H1 (cell line): ENCODE results near the gene YAP1. TPM values are rescaled to one million over a fixed set of nuclear protein-coding genes. Genes with fewer than 3 reads are reported as not detected.

Experiments
- CTCF ChIA-PET: fragments of 300-600 bp; sonication (Branson Sonifier 250); formaldehyde crosslinking; loops from one replicate; lab custom pipeline; 2021; ENCODE audit not compliant: partially characterized antibody; lab: Charles Lee
- POLR2A ChIA-PET: fragments of 300-600 bp; sonication (Branson Sonifier 250); formaldehyde crosslinking; loops from one replicate; lab custom pipeline; 2021; ENCODE audit warnings: inconsistent platforms; ENCODE audit not compliant: partially characterized antibody; lab: Charles Lee
- DNase-seq, 2 experiments: peaks; one replicate each; pipeline versions ENCODE4 v3.0.0 to v3.0.0-alpha.2; 2010 to 2022; ENCODE audit warnings: low spot score in 2 of 2, low read depth in 1 of 2, mixed read lengths in 1 of 2
- FAIRE-seq: peaks from 2 replicates; lab custom pipeline; 2011; peaks lifted over from hg19 to GRCh38; lab: Jason Lieb, UNC
- H2AFZ ChIP-seq: 2 replicates; pipeline ENCODE4 v1.8.1; 2012; ENCODE audit warnings: low read length, inconsistent platforms
- H2AK5ac ChIP-seq: 2 replicates; pipeline ENCODE4 v1.6.1; 2013; ENCODE audit warnings: low read depth, low read length
- H2BK120ac ChIP-seq: replicated peaks from 2 replicates; pipeline ENCODE3; 2013; ENCODE audit warnings: low read depth, low read length, inconsistent platforms
- H2BK12ac ChIP-seq: 2 replicates; pipeline ENCODE4 v1.6.1; 2013; ENCODE audit warnings: low read depth, low read length
- H2BK15ac ChIP-seq: 2 replicates; pipeline ENCODE4 v1.6.1; 2013; ENCODE audit warnings: low read length
- H2BK20ac ChIP-seq: 2 replicates; pipeline ENCODE4 v1.6.1; 2013; ENCODE audit warnings: low read length
- H2BK5ac ChIP-seq: 2 replicates; pipeline ENCODE4 v1.6.1; 2013; ENCODE audit warnings: low read depth, low read length
- H3K14ac ChIP-seq: 2 replicates; pipeline ENCODE4 v1.6.1; 2013; ENCODE audit warnings: inconsistent platforms; ENCODE audit not compliant: insufficient read length
- H3K18ac ChIP-seq: 2 replicates; pipeline ENCODE4 v1.6.1; 2013; ENCODE audit warnings: low read length; ENCODE audit errors: extremely low read depth
- H3K23ac ChIP-seq: 2 replicates; pipeline ENCODE4 v1.6.1; 2013; ENCODE audit warnings: inconsistent platforms; ENCODE audit not compliant: insufficient read length
- H3K23me2 ChIP-seq: 2 replicates; pipeline ENCODE4 v1.6.1; 2013; ENCODE audit warnings: low read depth, low read length
- H3K27ac ChIP-seq: 2 replicates; pipeline ENCODE4 v1.6.1; 2011; ENCODE audit warnings: low read depth, low read length, inconsistent platforms
- H3K27me3 ChIP-seq, 4 experiments: replicated peaks in 1 of 4; 1 replicate in 1 of 4; 2 replicates in 3 of 4; pipeline versions ENCODE4 v1.6.1 to v1.8.1; 2011 to 2013; ENCODE audit warnings: low read length in 3 of 4, mild to moderate bottlenecking in 3 of 4, inconsistent platforms in 2 of 4, mixed read lengths in 2 of 4, moderate library complexity in 1 of 4; ENCODE audit not compliant: control insufficient read depth in 3 of 4, insufficient read depth in 3 of 4; ENCODE audit errors: extremely low read depth in 1 of 4
- H3K36me3 ChIP-seq, 4 experiments: 2 replicates each; pipeline versions ENCODE4 v1.6.1 to v1.8.1; 2011 to 2013; ENCODE audit warnings: mild to moderate bottlenecking in 4 of 4, low read length in 3 of 4, moderate library complexity in 2 of 4, control low read depth in 1 of 4, inconsistent platforms in 1 of 4; ENCODE audit not compliant: insufficient read depth in 4 of 4, control insufficient read depth in 2 of 4
- H3K4ac ChIP-seq: replicated peaks from 2 replicates; pipeline ENCODE3; 2013; ENCODE audit warnings: low read length, low read depth, mixed read lengths, inconsistent platforms; ENCODE audit not compliant: insufficient read length
- H3K4me1 ChIP-seq, 4 experiments: replicated peaks in 1 of 4; 1 replicate in 1 of 4; 2 replicates in 3 of 4; pipeline versions ENCODE4 v1.6.1 to v1.8.1; 2011 to 2013; ENCODE audit warnings: low read length in 3 of 4, inconsistent platforms in 2 of 4, mixed read lengths in 1 of 4; ENCODE audit not compliant: insufficient read depth in 4 of 4, control insufficient read depth in 3 of 4
- H3K4me2 ChIP-seq, 2 experiments: 2 replicates each; pipeline versions ENCODE4 v1.6.1 to v1.8.1; 2011 to 2013; ENCODE audit warnings: low read depth in 2 of 2, low read length in 2 of 2, control low read depth in 1 of 2, inconsistent platforms in 1 of 2, mild to moderate bottlenecking in 1 of 2; ENCODE audit not compliant: insufficient read depth in 1 of 2
- H3K4me3 ChIP-seq, 4 experiments: fragments of 200-600, 300-600 bp in 1 of 4; sonication (generic), shearing (Covaris generic), sonication (Bioruptor Twin) in 1 of 4; 2 replicates each; pipeline versions ENCODE4 v1.5.1 to v1.8.1; 2011 to 2016; ENCODE audit warnings: low read length in 4 of 4, low read depth in 3 of 4, control low read depth in 2 of 4, inconsistent platforms in 2 of 4, mild to moderate bottlenecking in 2 of 4, mixed read lengths in 1 of 4, moderate library complexity in 1 of 4; ENCODE audit not compliant: insufficient read depth in 2 of 4; ENCODE audit errors: extremely low read depth in 1 of 4
- H3K56ac ChIP-seq: replicated peaks from 2 replicates; pipeline ENCODE3; 2013; ENCODE audit warnings: low read depth, mild to moderate bottlenecking, mixed read lengths, low read length, inconsistent platforms; ENCODE audit not compliant: insufficient read length
- H3K79me1 ChIP-seq: 2 replicates; pipeline ENCODE4 v1.6.1; 2013; ENCODE audit warnings: low read depth, low read length, control low read depth
- H3K79me2 ChIP-seq, 2 experiments: 2 replicates each; pipeline versions ENCODE4 v1.6.1 to v1.8.1; 2012 to 2013; ENCODE audit warnings: low read length in 2 of 2, mild to moderate bottlenecking in 2 of 2, inconsistent platforms in 1 of 2; ENCODE audit not compliant: insufficient read depth in 2 of 2, control insufficient read depth in 1 of 2
- H3K9ac ChIP-seq, 4 experiments: replicated peaks in 1 of 4; 1 replicate in 1 of 4; 2 replicates in 3 of 4; pipeline versions ENCODE4 v1.6.1 to v1.8.1; 2011 to 2013; ENCODE audit warnings: low read depth in 3 of 4, low read length in 3 of 4, control low read depth in 2 of 4, mild to moderate bottlenecking in 2 of 4, moderate library complexity in 2 of 4, inconsistent platforms in 1 of 4; ENCODE audit errors: extremely low read depth in 1 of 4
- H3K9me3 ChIP-seq, 2 experiments: 2 replicates each; pipeline versions ENCODE4 v1.6.1 to v1.8.1; 2012 to 2013; ENCODE audit warnings: mild to moderate bottlenecking in 2 of 2, moderate library complexity in 2 of 2, control low read depth in 1 of 2, inconsistent platforms in 1 of 2, low read depth in 1 of 2, low read length in 1 of 2, mixed read lengths in 1 of 2; ENCODE audit not compliant: insufficient read depth in 2 of 2
- H4K20me1 ChIP-seq, 2 experiments: replicated peaks in 1 of 2; 2 replicates each; pipeline versions ENCODE3 to v1.8.1; 2011 to 2013; ENCODE audit warnings: inconsistent platforms in 2 of 2, low read length in 2 of 2, mild to moderate bottlenecking in 1 of 2; ENCODE audit not compliant: insufficient read depth in 2 of 2, control insufficient read depth in 1 of 2
- H4K5ac ChIP-seq: 2 replicates; pipeline ENCODE4 v1.6.1; 2013; ENCODE audit warnings: low read length, low read depth, mixed read lengths, inconsistent platforms; ENCODE audit not compliant: insufficient read length
- H4K8ac ChIP-seq: 2 replicates; pipeline ENCODE4 v1.8.0; 2013; ENCODE audit warnings: mild to moderate bottlenecking, moderate library complexity, low read length, inconsistent platforms; ENCODE audit not compliant: insufficient read depth; ENCODE audit errors: extremely low read depth
- H4K91ac ChIP-seq: replicated peaks from 2 replicates; pipeline ENCODE3; 2013; ENCODE audit warnings: low read length, mixed read lengths, inconsistent platforms; ENCODE audit not compliant: insufficient read length
- EGR1 ChIP-seq: IDR thresholded peaks from 2 replicates; pipeline ENCODE4 v1.6.1; 2011; ENCODE audit warnings: low read depth, low read length, borderline replicate concordance
- JUN ChIP-seq: IDR thresholded peaks from 2 replicates; pipeline ENCODE4 v1.6.1; 2011; ENCODE audit warnings: low read depth, mild to moderate bottlenecking, improper control_type of control experiment, low read length
- JUND ChIP-seq: IDR thresholded peaks from 2 replicates; pipeline ENCODE4 v1.6.1; 2011; ENCODE audit warnings: mild to moderate bottlenecking, improper control_type of control experiment, low read length
- SP1 ChIP-seq: IDR thresholded peaks from 2 replicates; pipeline ENCODE4 v1.6.1; 2011; ENCODE audit warnings: low read depth, low read length
- TBP ChIP-seq: IDR thresholded peaks from 2 replicates; pipeline ENCODE4 v1.6.1; 2011; ENCODE audit warnings: low read depth, low read length, improper control_type of control experiment
- TEAD4 ChIP-seq: IDR thresholded peaks from 2 replicates; pipeline ENCODE4 v1.6.1; 2012; ENCODE audit warnings: low read depth, low read length, inconsistent platforms, mixed read lengths
- YY1 ChIP-seq: IDR thresholded peaks from 2 replicates; pipeline ENCODE4 v1.6.1; 2011; ENCODE audit warnings: low read depth, mild to moderate bottlenecking, low read length
- WGBS, 2 experiments: shearing (Covaris generic) in 1 of 2; methylation state at CpG; one replicate each; pipeline versions ENCODE4 v1.1.6 to v1.1.7; 2013 to 2015; ENCODE audit warnings: low lambda C conversion rate in 2 of 2, mixed read lengths in 2 of 2, inconsistent platforms in 1 of 2, low coverage in 1 of 2, missing lambda C conversion rate in 1 of 2; ENCODE audit not compliant: insufficient replicate concordance in 2 of 2, insufficient coverage in 1 of 2, insufficient read length in 1 of 2; ENCODE audit errors: extremely low coverage in 1 of 2, missing lambda C conversion rate in 1 of 2; 5-methylcytosine and 5-hydroxymethylcytosine counted together
- polyA plus RNA-seq, 7 experiments: library from polyadenylated mRNA; depleted of rRNA in 3 of 7; stranded (reverse) in 5 of 7; unstranded in 2 of 7; fragments of >200 nt in 5 of 7; fragments of 200-250 nt in 2 of 7; gene quantifications; 1 replicate in 5 of 7; 2 replicates in 1 of 7; 4 replicates in 1 of 7; pipeline versions ENCODE4 v1.2.1 to v1.2.3, GENCODE V29; 2011 to 2013; ENCODE audit warnings: missing spikeins in 2 of 7, mixed read lengths in 2 of 7
- total RNA-seq: library from RNA; stranded (reverse); fragmentation: NEBNext Ultra II Directional; extraction: Animal tissue kit (Norgen Biotek cat#: 25700); gene quantifications from 2 replicates; pipeline ENCODE4 v1.2.1, GENCODE V29; 2021
- TF ChIP-seq, protein P1 (sequence below), 3 experiments: IDR thresholded peaks; 1 replicate in 2 of 3; 2 replicates in 1 of 3; pipeline versions ENCODE4 v1.5.1 to v1.6.1; 2011; ENCODE audit warnings: low read length in 3 of 3, mild to moderate bottlenecking in 3 of 3, inconsistent platforms in 2 of 3, low read depth in 1 of 3, moderate library complexity in 1 of 3; ENCODE audit not compliant: insufficient read depth in 1 of 3; ENCODE audit errors: control extremely low read depth in 1 of 3
- TF ChIP-seq, protein P2 (sequence below): IDR thresholded peaks from 2 replicates; pipeline ENCODE4 v1.6.1; 2011; ENCODE audit warnings: low read length, improper control_type of control experiment
- TF ChIP-seq, protein P3 (sequence below): IDR thresholded peaks from 2 replicates; pipeline ENCODE4 v1.6.1; 2012; ENCODE audit warnings: inconsistent platforms

Gene YAP1
- total and polyA plus RNA-seq, 2 of the 8 experiments (the other 6 are each of a cell fraction or from before 2014, with no cell fraction given) = 62.0 to 108 TPM

DNA sequence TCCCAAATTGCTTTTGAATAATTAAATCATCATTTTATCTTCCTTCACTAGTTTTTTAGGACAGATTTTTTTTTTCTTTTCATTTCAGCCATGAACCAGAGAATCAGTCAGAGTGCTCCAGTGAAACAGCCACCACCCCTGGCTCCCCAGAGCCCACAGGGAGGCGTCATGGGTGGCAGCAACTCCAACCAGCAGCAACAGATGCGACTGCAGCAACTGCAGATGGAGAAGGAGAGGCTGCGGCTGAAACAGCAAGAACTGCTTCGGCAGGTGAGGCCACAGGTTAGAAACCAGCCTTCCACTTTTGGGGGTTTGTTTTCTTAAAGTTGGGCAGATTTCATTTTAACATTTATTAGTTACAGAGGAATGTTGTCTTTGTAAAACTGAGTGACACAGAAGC is 95.6 kb downstream of the YAP1 start:
- Histone ChIP-seq H3K56ac (no peak overlapping the region), H3K23ac (no peak overlapping the region), H3K4me3 (no peak overlapping the region), H3K9me3 (peaks cover 0 to 2% of the 10 kb centered on the region in 2 experiments; a peak in 1 of 4 replicates), H3K9ac (no peak overlapping the region), H3K79me2 (peaks cover 0 to 36% of the 10 kb centered on the region in 2 experiments; a peak in 1 of 4 replicates), H2BK5ac (no peak overlapping the region), H3K4me1 (peaks cover 2 to 29% (median 16%) of the 10 kb centered on the region in 4 experiments; a peak in 6 of 7 replicates), H4K20me1 (no peaks in the 10 kb centered on the region), H2AFZ (no peak overlapping the region), H3K27ac (no peak overlapping the region), H4K91ac (no peak overlapping the region), H4K5ac (no peak overlapping the region), H3K4ac (no peak overlapping the region), H3K79me1 (no peaks in the 10 kb centered on the region), H3K23me2 (no peaks in the 10 kb centered on the region), H3K36me3 (peaks cover 0 to 12% (median 0%) of the 10 kb centered on the region in 4 experiments; a peak in 2 of 8 replicates), H2BK12ac (no peak overlapping the region), H3K4me2 (no peak overlapping the region), H4K8ac (no peak overlapping the region), H2BK120ac (no peak overlapping the region), H3K18ac (no peak overlapping the region; the same call in 1 of the 2 replicates), H2AK5ac (no peak overlapping the region), H2BK20ac (no peak overlapping the region), H2BK15ac (no peak overlapping the region), H3K14ac (no peak overlapping the region), H3K27me3 (no peaks in the 10 kb centered on the region)
- ChIA-PET POLR2A (interaction anchor here (1.1 kb wide), 1 partner anchor 23 kb away, joined by 3 read pairs; no protein-coding TSS in a partner anchor), CTCF (no interaction called here)
- WGBS, 2 experiments = 81% methylated on average over 4 of the region's 4 CpGs; no CpG with 5 or more reads in 1 of the 2 experiments
- DNase-seq = no peak
- no peak for FAIRE-seq
- TF ChIP-seq JUN = no peak
- TF ChIP-seq SP1 = no peak
- TF ChIP-seq, protein P1, sequence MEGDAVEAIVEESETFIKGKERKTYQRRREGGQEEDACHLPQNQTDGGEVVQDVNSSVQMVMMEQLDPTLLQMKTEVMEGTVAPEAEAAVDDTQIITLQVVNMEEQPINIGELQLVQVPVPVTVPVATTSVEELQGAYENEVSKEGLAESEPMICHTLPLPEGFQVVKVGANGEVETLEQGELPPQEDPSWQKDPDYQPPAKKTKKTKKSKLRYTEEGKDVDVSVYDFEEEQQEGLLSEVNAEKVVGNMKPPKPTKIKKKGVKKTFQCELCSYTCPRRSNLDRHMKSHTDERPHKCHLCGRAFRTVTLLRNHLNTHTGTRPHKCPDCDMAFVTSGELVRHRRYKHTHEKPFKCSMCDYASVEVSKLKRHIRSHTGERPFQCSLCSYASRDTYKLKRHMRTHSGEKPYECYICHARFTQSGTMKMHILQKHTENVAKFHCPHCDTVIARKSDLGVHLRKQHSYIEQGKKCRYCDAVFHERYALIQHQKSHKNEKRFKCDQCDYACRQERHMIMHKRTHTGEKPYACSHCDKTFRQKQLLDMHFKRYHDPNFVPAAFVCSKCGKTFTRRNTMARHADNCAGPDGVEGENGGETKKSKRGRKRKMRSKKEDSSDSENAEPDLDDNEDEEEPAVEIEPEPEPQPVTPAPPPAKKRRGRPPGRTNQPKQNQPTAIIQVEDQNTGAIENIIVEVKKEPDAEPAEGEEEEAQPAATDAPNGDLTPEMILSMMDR (IDR thresholded peaks at IDR 0.05; ENCODE audit: control extremely low read depth in 1 of 3, insufficient read depth in 1 of 3, low read depth in 1 of 3, low read length in 3 of 3) = no peak
- TF ChIP-seq, protein P2, sequence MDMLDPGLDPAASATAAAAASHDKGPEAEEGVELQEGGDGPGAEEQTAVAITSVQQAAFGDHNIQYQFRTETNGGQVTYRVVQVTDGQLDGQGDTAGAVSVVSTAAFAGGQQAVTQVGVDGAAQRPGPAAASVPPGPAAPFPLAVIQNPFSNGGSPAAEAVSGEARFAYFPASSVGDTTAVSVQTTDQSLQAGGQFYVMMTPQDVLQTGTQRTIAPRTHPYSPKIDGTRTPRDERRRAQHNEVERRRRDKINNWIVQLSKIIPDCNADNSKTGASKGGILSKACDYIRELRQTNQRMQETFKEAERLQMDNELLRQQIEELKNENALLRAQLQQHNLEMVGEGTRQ = no peak
- no peak for TF ChIP-seq TBP
- TF ChIP-seq, protein P3, sequence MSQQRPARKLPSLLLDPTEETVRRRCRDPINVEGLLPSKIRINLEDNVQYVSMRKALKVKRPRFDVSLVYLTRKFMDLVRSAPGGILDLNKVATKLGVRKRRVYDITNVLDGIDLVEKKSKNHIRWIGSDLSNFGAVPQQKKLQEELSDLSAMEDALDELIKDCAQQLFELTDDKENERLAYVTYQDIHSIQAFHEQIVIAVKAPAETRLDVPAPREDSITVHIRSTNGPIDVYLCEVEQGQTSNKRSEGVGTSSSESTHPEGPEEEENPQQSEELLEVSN = no peak
- no peak for TF ChIP-seq YY1
- no peak for TF ChIP-seq TEAD4
- TF ChIP-seq EGR1 = no peak
- no peak for TF ChIP-seq JUND
